NOMO-1 (cell line): ENCODE measurements around the gene GDF11.
"Not testable (repeated sequence)": the region's sequence is repeated elsewhere in the genome, so short reads cannot be mapped to it uniquely, and the experiment has no call there.

Source experiments
- DNase-seq, 2 experiments: peaks; one replicate each; lab custom pipeline; 2025; ENCODE audit not compliant: unreplicated experiment in 2 of 2; lab: John Stamatoyannopoulos, UW

GDF11 gene

DNA sequence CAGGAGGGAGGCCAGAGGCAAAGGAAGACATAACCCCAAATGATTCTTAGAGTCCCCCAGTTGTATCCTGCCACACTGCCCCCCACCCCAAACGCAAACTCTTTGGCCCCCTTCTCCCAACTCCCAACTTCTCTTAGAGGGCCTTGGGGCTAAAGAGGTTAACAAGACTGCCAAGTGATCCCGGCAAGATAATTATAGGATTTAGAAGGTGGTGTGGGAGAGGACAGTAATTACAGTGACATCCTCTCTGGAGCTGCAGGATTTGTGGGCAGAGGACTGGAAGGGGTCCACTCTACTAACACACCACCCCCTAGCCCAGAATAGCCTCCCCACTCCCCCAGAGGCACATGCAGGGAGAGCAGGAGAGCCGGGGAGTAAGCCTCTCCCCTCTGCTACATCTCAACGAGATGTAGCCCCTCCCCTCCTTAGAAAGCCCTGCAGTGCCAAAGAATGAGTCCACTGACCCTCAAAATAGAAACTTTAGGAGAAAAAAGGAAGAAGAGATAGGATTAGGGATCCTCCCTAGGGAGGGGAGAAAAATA, 5.3 kb upstream of the GDF11 start:
- DNase-seq: no peak

DNA sequence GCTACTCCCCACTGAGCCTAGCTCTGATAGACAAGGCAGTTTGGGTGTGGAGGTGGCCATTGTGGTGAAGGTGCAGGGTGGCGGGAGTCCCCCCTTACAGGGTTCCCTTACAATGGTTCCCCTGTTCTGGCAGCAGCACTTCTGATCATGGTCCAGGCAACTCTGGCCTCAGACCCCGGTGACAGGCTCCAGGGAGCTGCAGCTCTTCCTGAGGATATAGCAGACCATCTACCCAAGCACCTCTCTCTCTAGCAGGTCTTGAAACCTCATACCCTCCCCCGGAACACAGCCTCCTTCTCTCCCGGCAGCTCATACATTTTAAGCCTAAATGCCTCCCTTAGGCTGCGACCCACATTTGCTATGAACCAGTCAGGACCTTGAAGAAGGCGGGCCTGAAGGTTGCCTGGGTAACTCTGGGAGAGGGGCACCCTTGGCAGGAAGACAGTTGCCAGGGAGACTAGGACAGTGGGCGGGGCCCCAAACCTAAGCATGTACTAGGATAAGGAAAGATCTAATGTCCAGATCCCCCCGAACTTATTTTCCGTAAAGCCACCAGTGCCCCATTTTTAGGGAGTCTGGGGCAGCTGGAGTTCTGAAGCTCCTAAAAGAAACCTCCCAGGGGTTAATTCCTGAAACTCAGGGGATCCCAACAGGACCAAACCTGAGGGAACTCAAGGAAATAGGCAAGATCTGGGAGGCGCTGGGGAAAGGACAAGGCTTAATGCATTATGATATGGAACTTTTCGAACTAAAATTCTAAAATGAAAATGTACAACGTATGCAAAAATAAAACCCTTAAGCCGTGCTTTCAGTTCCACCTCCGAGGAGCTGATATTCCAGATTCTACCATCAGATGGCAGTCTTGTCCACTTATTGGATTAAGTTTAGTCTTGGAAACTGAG, 4.5 kb upstream of the GDF11 start:
- DNase-seq: peak; percentile 81 to 84

DNA sequence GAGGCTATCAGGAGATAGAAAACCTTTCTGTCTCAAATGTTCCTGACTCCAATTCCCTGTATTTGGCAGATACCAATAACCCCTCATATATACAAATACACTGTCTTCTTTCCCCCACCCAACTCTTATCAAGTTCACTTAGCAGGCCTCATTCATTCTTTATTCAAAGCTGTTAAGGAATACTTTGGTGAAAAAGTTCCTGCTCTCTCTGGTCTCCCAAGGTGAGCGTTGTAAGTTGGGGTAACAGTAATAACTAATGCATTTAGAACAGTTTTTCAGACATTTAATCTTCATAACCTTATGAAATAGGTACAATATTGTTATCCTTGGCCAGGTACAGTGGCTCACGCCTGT, 3.9 kb upstream of the GDF11 start:
- DNase-seq: no peak

DNA sequence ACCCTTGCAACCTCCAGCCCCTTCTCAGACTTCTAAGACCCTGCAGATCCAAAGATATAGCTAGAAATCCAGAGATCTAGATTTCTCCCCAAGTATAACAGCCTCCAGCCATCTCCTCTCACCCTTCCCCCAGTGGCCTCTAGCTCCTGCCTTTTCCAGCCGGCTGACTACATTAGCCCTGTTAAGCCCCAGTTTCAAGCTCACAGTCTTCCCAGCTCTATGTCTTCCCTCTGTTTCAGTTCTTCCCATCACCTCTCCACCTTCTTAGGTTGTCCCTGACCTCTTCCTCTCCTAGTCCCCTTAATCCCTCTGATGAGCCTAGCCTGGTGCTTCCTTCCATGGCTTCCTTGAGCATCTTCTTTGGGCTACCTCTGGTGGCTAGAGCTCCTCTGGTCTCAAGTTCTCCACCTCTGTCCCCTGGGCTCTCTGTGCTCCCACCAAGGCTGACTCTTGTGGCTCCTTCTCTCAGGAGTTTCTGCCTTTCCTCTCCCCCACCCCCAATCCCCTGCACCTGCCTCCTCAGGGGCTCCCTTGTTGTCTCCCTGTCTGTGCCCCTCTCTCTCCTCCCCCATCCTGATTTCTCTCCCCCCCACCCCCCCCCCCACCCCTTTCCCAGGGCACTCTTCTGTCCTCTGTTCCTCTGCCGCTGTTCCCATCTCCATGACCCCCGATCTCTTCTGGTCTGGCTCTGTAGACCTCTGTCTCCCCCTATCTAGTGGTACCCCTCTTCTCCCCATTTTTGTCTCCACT, 816 bp upstream of the GDF11 start:
- no peak for DNase-seq

DNA sequence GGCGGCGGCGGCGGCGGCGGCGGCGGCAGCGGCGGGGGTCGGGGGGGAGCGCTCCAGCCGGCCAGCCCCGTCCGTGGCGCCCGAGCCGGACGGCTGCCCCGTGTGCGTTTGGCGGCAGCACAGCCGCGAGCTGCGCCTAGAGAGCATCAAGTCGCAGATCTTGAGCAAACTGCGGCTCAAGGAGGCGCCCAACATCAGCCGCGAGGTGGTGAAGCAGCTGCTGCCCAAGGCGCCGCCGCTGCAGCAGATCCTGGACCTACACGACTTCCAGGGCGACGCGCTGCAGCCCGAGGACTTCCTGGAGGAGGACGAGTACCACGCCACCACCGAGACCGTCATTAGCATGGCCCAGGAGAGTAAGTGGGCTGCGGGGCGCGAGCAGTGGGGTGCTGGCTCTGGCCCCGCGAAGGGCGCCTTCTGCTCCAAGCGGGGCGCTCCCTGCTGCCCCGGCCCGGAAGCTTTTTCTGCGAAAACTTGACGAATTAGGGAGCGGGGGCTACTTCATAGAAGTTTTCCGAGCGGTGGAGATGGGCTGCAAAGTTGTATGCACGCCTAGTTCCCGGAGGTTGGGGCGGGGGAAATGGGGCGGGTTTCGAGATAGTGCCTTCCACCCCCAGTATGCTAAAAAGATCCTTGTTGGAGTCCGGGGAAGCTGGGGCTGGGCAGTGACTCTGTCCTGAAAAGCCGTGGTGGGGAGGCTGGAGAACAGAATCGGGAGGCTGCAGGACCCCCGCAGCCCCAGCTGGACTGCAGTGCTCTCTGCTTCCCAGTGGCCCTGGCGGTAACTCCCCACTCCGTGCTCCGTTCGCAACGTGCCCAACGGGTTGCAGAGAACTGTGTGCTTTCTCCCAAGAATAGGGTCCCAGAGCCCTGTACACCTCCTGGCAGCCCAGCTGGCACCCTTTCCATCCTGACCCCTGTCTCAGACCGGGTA, 751 bp downstream of the GDF11 start:
- DNase-seq: peak; percentile 53 to 69

DNA sequence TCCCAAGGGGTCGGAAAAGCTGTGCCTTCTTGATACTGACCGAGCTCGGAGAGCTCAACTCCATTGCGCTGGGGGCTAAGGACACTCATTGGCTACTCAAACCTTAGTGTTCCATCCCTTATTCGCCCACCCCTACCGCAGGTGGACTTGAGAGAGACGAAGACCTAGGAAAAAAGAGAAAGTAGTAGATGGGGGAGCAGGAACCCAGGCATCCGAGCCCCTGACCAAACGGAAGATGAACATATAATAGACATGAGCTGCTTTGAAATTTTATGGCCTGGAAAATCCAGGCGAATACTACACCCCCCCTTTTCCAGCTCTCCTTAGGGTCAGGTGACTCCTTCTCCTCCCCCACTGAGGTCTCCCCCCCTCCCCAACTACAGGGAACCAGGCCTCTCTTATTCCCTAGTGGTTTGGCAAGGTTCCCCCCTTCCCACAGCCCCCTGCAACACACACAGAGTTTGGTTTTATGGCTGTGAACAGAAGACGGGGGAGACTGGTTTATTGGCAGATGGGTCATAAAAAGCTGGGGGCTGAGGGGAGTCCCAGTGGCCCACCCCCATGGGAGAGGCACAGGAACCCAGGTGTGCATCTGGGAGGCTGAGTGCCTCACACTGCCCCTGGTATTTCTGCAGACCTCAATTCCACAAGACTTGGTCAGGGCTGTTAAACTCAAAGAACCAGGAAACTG, 1.6 kb downstream of the GDF11 start:
- no peak for DNase-seq

DNA sequence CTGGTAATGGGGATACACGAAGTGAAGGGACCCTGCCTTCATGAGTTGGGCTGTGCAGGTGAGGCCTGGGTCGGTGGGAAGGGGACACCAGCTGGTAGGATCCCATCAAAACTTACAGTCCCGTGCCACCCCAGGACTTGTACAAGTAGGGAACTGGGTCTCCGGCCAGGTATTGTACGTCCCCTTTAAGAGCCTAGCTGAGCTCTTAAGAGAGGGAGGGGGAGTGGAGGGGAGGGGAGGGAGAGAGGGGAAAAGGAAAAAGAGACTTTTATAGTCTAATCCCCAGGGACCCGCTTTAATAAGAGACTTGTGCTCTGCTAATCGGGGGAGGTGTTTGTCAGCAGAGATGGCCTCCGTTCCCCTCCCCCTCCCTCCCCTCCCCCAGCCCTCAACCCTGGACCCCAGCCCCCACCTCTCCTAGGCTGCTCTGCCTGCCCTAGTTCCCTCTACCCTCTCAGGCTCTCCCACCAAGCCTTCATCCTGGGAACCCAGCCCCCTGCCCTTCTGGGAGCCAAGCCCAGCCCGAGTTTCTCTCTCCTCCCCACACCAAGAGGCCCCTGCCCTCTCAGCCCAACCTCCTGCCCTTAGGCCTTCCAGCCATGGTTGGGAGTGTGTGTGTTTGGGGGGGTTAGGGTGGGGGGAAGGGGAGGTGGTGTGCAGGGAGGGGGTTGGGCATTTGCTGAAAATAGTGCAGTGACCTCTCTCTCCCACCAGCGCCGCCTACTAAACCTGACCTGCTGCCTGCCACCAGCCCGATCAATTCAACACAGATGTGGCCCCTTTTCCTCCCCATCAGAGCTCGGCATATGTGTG, 2.6 kb downstream of the GDF11 start:
- DNase-seq: no peak

DNA sequence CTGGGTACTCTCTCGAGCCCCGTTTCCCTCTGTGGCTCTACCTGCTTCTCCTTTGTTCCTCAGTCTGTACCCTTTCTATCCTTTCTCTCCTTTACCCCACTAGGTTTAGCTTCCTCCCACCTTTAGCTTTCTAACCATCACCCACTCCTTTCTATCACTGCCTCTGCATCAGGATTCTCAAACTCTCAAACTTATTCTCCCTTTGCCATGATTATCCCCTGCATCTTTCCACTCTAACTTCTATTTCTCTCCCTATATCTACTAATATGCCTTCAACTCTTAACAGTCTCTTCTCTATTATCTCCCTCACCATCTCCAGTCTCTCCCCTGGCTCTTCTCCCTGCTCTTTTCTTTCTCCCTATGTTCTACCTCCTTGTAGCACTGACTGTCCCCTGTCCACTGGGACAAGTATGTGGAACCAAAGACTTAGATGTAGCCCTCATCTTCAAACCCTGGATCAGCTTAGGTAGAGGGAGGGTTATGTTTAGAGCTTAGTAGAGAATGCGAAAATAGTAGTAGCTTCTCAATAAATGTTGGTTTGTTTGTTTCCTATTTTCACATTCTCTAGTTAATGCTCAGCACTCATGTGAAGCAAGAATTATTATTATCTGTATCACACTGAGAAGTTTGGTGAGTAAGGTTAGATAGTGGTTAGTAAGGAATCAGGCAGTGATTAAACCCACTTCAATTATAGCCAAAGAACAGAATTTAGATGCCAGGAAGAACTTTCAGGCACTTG, 3.4 kb downstream of the GDF11 start:
- no peak for DNase-seq

DNA sequence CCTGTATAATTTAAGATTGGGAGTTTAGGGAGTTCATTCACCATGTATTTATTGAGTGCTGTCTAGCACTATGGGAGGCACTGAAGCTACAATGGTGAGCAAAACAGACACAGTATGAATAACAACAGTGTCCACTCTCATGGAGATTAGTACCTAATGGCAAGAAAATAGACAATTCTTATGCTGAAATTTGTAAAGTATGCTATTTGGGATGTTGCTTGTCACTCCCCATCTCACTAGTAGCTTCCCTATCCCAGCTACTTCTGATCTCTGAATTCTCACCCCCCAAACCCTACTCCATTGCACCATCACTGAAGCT, 4.0 kb downstream of the GDF11 start:
- DNase-seq: no peak

DNA sequence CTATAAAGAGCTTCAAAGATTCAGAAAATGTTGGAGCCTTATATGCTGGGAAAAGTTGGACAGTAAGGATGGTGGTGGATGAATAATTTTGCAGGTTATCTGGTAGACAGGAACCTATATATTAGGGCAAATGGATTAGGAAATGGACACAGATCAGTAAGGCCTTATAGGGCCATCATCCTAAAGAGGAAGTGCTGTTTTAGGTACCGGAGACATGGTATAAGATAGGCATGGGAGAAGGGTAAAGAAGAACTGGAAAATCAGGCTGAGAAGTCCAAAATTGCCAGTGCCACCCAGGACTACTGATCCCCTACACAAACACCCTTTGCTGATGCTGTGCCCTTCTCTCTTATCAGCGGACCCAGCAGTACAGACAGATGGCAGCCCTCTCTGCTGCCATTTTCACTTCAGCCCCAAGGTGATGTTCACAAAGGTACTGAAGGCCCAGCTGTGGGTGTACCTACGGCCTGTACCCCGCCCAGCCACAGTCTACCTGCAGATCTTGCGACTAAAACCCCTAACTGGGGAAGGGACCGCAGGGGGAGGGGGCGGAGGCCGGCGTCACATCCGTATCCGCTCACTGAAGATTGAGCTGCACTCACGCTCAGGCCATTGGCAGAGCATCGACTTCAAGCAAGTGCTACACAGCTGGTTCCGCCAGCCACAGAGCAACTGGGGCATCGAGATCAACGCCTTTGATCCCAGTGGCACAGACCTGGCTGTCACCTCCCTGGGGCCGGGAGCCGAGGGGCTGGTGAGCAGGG, 5.5 kb downstream of the GDF11 start:
- no peak for DNase-seq

DNA sequence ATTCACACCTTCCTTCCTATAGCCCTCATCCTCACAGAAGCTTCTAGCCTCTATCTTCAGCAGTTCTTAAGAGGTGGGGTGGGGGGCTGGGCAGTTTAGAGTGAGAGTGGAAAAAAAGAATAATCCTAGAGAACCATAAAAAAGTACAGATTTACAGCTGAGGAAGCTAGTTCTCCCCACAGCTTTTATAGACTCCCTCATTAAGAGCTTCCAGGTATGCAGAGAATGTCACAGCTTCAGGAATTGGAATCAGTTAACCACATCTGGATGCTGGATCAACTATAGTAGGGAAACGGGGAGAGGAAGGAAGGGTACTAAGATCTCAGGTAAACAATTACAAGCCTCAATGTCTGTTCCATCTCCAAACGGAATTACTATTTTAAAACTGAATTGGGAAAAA, 12.3 kb downstream of the GDF11 start:
- no peak for DNase-seq

DNA sequence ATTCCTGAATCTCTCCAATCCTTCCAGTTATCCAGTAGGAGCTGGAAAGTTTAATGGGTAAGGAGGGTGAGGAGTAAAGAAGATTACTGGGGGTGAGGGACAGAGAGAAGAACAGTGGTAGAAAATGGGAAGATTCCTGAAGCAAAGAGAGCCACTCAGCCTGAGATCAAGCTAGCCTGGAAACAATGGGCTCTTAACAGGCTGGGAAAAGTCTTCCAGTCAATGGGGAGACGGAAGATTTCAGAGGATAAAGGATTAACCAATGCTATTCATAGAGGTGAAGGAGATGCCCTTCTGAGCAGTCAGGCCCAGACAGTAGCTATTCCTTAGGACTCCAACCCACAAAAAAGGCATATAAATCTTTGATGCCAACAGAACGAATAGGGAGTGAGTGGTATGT, 14.8 kb downstream of the GDF11 start:
- no peak for DNase-seq

DNA sequence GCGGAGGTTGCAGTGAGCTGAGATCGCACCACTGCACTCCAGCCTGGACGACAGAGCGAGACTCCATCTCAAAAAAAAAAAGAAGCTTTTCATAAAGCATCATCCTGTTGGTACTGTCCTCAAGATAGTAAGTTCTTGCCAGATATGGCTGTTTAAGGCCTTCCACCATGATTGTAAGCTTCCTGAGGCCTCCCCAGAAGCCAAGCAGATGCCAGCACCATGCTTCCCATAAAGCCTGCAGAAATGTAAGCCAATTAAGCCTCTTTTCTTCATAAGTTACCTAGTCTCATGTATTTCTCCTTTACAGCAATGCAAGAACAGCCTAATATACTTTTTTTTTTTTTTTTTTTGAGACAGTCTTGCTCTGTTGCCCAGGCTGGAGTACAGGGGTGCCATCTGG, 15.7 kb downstream of the GDF11 start:
- not testable (repeated sequence) for DNase-seq

DNA sequence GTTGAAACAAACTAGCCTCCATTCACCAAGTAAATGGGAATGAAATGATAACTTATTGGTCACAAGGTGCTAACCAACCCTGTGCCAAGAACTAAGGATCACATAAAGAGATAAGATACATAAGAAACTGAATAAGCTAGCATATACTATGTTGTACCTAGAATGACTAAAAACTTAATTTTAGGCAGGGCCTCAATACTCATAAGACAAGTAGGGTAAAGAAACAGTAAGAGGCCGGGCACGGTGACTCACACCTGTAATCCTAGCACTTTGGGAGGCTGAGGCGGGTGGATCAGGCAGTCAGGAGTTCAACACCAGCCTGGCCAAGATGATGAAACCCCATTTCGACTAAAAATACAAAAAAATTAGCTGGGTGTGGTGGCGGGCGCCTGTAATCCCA, 17.7 kb downstream of the GDF11 start:
- DNase-seq: no peak

DNA sequence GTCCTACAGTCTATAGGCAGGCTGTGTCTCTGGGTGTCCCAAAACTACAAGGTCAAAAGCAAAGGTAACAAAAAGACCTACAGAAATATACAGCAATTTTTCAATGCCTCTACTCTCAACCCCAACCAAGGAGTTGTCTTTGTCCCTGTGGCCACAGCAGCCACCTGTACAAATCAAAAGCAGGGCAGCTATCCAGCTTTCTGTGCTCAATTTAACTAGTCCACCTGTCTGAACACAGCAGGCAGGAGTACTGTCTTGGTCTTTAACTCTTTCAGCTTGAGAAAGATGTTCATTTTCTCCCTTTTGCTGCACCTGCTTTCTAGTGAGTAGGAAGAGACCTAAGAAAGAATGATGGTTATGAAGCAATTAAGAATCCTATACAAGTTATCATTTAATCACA, 19.7 kb downstream of the GDF11 start:
- DNase-seq: no peak

DNA sequence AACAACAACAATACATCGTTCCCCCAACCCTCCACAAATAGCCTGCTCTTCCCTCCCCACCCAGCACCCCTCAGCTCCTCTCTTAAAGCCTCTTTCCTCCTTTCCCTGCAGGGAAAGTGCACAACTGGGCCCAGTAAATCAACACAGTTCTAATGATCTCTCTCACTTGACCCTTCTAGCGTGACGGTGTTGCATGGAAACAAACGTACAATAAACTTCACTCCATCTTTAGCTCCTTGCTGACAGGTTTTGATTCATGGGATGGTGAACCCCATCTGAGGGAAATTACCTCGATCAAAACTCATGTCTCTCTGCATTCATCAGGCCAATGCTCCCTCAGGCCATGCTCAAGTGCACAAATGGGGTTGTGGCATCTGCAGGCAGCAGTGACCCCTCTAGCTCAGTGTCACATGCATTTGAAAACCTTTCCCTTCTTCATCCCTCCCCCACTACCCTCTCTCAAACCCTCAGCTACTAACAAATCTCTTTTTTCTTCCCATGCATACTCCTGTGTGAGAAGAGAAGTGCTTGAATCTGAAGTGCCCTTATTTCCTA, 22.9 kb downstream of the GDF11 start:
- DNase-seq: no peak

DNA sequence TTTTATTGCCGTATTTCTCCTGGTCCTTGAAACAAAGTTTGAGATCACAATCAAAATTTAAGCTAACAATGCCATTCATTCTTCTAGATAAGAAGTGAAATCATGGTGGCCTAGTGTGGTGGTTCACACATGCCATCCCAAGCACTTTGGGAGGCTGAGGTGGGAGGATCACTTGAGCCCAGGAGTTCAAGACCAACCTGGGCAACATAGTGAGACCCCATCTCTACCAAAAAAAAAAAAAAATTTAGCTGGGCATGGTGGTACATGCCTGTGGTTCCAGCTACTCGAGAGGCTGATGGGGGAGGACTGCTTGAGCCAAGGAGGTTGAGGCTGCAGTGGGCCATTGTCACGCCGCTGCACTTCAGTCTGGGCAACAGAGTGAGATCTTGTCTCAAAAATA, 24.2 kb downstream of the GDF11 start:
- no peak for DNase-seq

DNA sequence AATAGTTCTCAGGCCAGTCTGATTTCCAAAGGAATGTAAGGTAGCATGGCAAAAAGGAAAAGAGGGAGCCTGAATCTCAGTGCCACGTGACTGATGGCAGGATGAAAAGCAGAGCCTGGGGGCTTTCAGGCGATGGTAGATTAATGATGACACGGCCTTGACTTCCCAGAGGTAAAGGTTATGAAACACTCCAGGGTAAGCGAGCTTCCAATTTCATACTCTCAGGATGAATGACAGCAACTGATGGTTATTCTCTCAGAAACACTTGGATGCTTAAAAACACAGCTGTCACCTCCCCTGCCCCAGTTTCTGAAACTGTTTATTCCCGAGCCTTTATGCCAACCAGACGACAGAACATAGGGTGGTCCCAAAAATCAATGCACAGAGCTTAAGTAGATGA, 28.8 kb downstream of the GDF11 start:
- DNase-seq: no peak
